Germinal center (tissue), 1 donor: ENCODE data around the gene WNT8B.
A peak's percentile ranks its signal among the peaks of the same experiment; 100 is the strongest.

Source experiments
- DNase-seq: peaks from one replicate; pipeline ENCODE4 v3.0.0; 2012; ENCODE audit warnings: mixed read lengths, low spot score

WNT8B gene

GRCh38 chr10:100483876-100484666 lies 21.3 kb downstream of the WNT8B start:
- DNase-seq, result no peak

- DNase-seq, result no peak
Measured at GRCh38 chr10:100485366-100485765, 22.6 kb downstream of the WNT8B start.

- DNase-seq, result no peak
Measured at GRCh38 chr10:100485801-100486495, 23.1 kb downstream of the WNT8B start.

- no peak for DNase-seq
Measured at GRCh38 chr10:100487529-100487928, 24.7 kb downstream of the WNT8B start.

- DNase-seq, result no peak
Measured at GRCh38 chr10:100489396-100489795, 26.6 kb downstream of the WNT8B start.

- DNase-seq, result no peak
Measured at GRCh38 chr10:100490531-100490930, 27.7 kb downstream of the WNT8B start.

GRCh38 chr10:100496567-100496966 lies 33.8 kb downstream of the WNT8B start:
- DNase-seq, result no peak

GRCh38 chr10:100498059-100498458 lies 35.2 kb downstream of the WNT8B start:
- DNase-seq, result no peak

- no peak for DNase-seq
Measured at GRCh38 chr10:100501423-100501822, 38.6 kb downstream of the WNT8B start.

- no peak for DNase-seq
Measured at GRCh38 chr10:100502926-100503494, 40.2 kb downstream of the WNT8B start.

- no peak for DNase-seq
Measured at GRCh38 chr10:100504096-100504495, 41.3 kb downstream of the WNT8B start.

- DNase-seq, result no peak
Measured at GRCh38 chr10:100505164-100505563, 42.4 kb downstream of the WNT8B start.

- no peak for DNase-seq
Measured at GRCh38 chr10:100506596-100507356, 44.0 kb downstream of the WNT8B start.

GRCh38 chr10:100507357-100507732 lies 44.5 kb downstream of the WNT8B start:
- no peak for DNase-seq

- no peak for DNase-seq
Measured at GRCh38 chr10:100508266-100508665, 45.5 kb downstream of the WNT8B start.

- peak; percentile 54 for DNase-seq
Measured at GRCh38 chr10:100508691-100509150, 45.9 kb downstream of the WNT8B start.

GRCh38 chr10:100509241-100509840 lies 46.5 kb downstream of the WNT8B start:
- DNase-seq, result no peak

GRCh38 chr10:100510533-100511308 lies 47.9 kb downstream of the WNT8B start:
- no peak for DNase-seq

- DNase-seq, result no peak
Measured at GRCh38 chr10:100515612-100516011, 52.8 kb downstream of the WNT8B start.

- DNase-seq, result no peak
Measured at GRCh38 chr10:100516847-100517246, 54.0 kb downstream of the WNT8B start.

- peak; percentile 40 for DNase-seq
Measured at GRCh38 chr10:100518761-100519241, 56.0 kb downstream of the WNT8B start.
